Measurements from ENCODE around the gene SEM1.
"Not testable (repeated sequence)": the region's sequence is repeated elsewhere in the genome, so short reads cannot be mapped to it uniquely, and the experiment has no call there.

The SEM1 gene

GRCh38 chr7:96700516-96700915 is 9.1 kb downstream of the SEM1 start:
- DNase-seq (ENCODE audit: low read depth) = no peak

GRCh38 chr7:96699219-96699871 is 10.3 kb downstream of the SEM1 start:
- no peak for DNase-seq (ENCODE audit: low read depth)

- DNase-seq (ENCODE audit: low read depth) = not testable (repeated sequence)
Measured at GRCh38 chr7:96698449-96698848, 11.2 kb downstream of the SEM1 start.

GRCh38 chr7:96697822-96698221 is 11.8 kb downstream of the SEM1 start:
- DNase-seq (ENCODE audit: low read depth) = peak; percentile 12

- DNase-seq (ENCODE audit: low read depth) = no peak
Measured at GRCh38 chr7:96695581-96695980, 14.1 kb downstream of the SEM1 start.

GRCh38 chr7:96694082-96694481 is 15.6 kb downstream of the SEM1 start:
- DNase-seq (ENCODE audit: low read depth) = no peak

- DNase-seq (ENCODE audit: low read depth) = no peak
Measured at GRCh38 chr7:96691702-96692101, 17.9 kb downstream of the SEM1 start.

GRCh38 chr7:96689414-96689813 is 20.2 kb downstream of the SEM1 start:
- no peak for DNase-seq (ENCODE audit: low read depth)

- DNase-seq (ENCODE audit: low read depth) = no peak
Measured at GRCh38 chr7:96686305-96686704, 23.3 kb downstream of the SEM1 start.

- no peak for DNase-seq (ENCODE audit: low read depth)
Measured at GRCh38 chr7:96685755-96686154, 23.9 kb downstream of the SEM1 start.

- no peak for DNase-seq (ENCODE audit: low read depth)
Measured at GRCh38 chr7:96685353-96685752, 24.3 kb downstream of the SEM1 start.

GRCh38 chr7:96679886-96680285 is 29.8 kb downstream of the SEM1 start:
- no peak for DNase-seq (ENCODE audit: low read depth)

- DNase-seq (ENCODE audit: low read depth) = no peak
Measured at GRCh38 chr7:96676919-96677318, 32.7 kb downstream of the SEM1 start.

- no peak for DNase-seq (ENCODE audit: low read depth)
Measured at GRCh38 chr7:96675548-96675947, 34.1 kb downstream of the SEM1 start.

- DNase-seq (ENCODE audit: low read depth) = no peak
Measured at GRCh38 chr7:96674565-96674964, 35.1 kb downstream of the SEM1 start.

- no peak for DNase-seq (ENCODE audit: low read depth)
Measured at GRCh38 chr7:96671854-96672253, 37.8 kb downstream of the SEM1 start.

GRCh38 chr7:96670338-96671289 is 39.0 kb downstream of the SEM1 start:
- no peak for DNase-seq (ENCODE audit: low read depth)

GRCh38 chr7:96669812-96670211 is 39.8 kb downstream of the SEM1 start:
- DNase-seq (ENCODE audit: low read depth) = no peak

- DNase-seq (ENCODE audit: low read depth) = peak; percentile 57
Measured at GRCh38 chr7:96667026-96667425, 42.6 kb downstream of the SEM1 start.

- DNase-seq (ENCODE audit: low read depth) = no peak
Measured at GRCh38 chr7:96665689-96666088, 44.0 kb downstream of the SEM1 start.

- DNase-seq (ENCODE audit: low read depth) = no peak
Measured at GRCh38 chr7:96664793-96665192, 44.9 kb downstream of the SEM1 start.

GRCh38 chr7:96663871-96664445 is 45.7 kb downstream of the SEM1 start:
- DNase-seq (ENCODE audit: low read depth) = no peak

- DNase-seq (ENCODE audit: low read depth) = no peak
Measured at GRCh38 chr7:96663457-96663856, 46.2 kb downstream of the SEM1 start.

All from stromal cell of bone marrow (primary cell).